ENCODE data around the gene CCL4.
A peak's percentile ranks its signal among the peaks of the same experiment; 100 is the strongest.
"Not testable (repeated sequence)": the region's sequence is repeated elsewhere in the genome, so short reads cannot be mapped to it uniquely, and the experiment has no call there.

The CCL4 gene

DNA sequence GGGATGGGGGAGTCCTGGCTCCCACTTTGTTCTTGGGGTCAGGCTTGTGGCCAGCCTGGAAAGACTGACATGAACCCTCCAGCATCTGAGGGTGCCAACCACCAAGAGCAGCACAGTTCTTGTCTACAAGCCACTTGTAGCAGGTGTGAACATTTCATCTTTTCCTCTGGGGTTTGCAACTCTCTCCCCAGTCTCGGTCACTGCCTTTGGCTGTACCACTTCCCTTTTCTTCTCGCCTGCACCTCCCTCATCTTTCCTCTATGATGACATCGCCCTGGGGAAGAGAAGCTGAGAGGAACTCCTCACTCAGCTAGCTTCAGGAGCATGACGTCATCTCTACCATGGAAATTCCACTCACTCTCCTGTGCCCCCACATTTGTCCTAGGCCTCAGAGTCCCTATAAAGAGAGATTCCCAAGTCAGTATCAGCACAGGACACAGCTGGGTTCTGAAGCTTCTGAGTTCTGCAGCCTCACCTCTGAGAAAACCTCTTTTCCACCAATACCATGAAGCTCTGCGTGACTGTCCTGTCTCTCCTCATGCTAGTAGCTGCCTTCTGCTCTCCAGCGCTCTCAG lies at the start of gene CCL4:
CCL4 (plus strand) TSS at position 427 of the 575 bp plus-strand sequence; CDS start at position 506, 79 bp downstream.
- peak; percentile 75 for DNase-seq

DNA sequence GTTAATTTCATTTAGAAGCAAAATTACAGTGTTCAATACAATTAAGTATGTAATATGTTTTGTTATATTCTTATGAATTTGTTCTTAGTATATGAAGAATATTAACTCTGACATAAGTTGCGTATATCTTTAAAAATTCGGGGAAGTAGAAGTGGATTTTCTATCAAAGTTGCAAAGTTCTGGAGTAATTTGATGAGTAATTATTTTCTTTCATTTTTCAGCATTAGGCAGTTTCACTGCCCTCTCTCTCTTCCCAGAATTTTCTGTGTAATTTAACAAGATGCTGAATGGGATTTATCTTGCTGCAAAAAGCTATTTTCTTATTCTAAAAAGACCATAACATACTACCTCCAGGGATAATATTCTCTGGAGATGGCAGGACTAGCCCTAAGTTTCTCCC lies 48.5 kb upstream of the CCL4 start:
- no peak for DNase-seq

DNA sequence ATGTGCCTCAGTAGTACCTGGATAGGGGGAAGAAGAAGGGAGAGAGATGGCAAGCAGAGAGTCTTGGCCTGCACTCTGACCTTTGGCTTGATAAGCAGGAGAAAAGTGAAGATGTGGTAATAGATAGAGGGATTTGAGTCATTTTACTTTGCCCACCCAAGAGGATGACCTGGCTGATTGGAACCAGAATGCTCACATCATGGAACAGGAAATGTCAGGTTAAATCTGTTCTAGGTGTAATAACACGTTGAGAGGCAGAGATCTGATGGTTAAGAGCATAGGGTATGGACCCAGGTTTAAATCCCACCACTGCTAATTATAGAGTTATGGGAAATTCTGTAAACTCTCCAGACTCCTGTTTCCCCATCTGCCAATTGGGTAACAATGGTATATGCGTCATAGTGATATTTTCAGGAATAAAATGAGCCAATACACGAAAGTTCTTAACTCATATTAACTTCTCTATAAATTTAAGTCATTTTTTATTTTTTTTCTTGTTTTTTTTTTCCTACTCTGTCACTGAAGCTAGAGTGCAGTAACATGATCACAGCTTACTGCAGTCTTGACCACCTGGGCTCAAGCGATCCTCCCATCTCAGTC lies 47.6 kb upstream of the CCL4 start:
- no peak for DNase-seq

DNA sequence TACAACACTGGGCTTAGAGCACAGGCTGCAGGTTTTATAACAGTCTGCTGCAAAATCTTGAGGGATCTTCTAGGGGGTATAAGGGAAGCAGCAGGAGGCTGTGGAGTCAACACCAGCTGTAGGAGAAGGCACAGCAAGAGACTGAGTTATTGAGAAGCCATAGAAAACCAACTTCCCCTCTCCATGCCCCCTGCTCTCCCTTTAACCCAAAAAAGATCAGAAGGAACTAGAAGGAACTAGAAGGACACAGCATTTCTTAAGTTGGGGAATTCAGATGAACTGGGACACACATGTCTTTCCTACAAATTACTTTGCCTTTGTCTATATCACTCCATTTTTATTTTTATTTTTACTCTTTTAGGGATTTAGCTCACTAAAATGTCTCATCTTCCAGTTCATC lies 45.7 kb upstream of the CCL4 start:
- DNase-seq = no peak

DNA sequence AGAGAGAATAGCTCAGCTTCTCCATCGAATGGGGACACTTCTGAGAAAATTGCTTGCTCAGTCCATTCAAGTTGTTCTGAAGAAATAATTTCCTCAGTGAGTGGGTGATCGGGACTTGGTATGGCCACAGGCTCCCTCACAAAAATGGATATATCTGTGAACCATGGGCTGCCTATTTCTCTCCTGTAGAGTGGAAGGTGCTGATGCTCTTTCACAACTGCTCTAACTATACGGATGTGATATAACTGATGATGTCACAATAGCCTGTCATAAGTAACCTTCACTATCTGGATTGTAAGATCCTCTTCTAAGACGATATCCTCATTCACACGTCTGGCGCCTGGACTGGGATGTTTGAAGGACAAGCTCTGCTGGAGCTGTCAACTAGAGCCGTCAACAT lies 44.2 kb upstream of the CCL4 start:
- no peak for DNase-seq

DNA sequence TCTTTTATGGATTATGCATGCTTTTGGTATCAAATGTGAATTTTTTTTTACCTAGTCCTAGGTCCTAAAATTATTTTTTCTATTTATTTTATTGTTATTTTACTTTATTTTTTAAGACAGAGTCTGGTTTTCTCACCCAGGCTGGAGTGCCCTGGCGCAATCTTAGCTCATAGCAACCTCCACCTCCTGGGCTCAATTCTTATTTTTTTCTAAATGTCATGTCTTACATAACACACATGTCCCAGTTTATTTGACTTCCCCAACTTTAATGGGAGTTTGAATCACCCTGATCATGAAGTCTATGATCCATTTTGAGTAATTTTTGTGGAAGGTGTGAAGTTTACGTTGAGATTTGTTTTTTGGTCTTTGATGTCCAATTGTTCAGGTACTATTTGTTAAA lies 42.8 kb upstream of the CCL4 start:
- DNase-seq = no peak

DNA sequence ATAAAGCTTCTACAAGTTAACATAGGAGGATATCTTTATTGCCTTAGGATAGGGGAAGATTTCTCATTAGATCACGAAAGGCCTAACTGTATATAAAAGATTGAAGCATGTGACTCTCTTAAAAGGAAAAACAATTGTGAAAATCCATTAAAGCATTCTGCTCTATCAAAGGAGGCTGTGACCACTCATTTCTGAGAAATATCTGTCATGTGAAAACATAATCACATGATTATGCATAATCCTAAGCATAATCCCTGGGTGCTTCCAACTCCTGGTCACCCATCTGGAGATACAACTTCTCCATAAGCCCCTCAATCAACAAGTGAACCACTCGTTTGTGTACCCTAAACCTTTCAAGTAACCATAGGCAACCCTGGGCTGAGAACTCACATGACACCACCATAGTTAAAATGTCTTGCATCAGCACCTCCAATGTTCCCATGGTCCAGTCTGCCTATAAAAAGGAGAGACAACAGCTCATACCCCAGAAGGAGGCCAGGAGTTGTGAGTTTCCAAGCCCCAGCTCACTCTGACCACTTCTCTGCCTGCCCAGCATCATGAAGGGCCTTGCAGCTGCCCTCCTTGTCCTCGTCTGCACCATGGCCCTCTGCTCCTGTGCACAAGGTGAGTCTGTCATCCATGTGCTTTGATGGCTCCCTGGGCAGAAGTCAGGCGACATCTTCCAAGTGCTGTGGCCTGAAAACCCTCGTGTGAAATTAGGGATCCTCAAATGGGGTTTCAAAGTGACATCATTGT lies 39.7 kb upstream of the CCL4 start, which contains the start of gene CCL18:
CCL18 (plus strand) TSS at position 487 of the 756 bp plus-strand sequence; CDS start at position 558, 71 bp downstream.
- no peak for DNase-seq

DNA sequence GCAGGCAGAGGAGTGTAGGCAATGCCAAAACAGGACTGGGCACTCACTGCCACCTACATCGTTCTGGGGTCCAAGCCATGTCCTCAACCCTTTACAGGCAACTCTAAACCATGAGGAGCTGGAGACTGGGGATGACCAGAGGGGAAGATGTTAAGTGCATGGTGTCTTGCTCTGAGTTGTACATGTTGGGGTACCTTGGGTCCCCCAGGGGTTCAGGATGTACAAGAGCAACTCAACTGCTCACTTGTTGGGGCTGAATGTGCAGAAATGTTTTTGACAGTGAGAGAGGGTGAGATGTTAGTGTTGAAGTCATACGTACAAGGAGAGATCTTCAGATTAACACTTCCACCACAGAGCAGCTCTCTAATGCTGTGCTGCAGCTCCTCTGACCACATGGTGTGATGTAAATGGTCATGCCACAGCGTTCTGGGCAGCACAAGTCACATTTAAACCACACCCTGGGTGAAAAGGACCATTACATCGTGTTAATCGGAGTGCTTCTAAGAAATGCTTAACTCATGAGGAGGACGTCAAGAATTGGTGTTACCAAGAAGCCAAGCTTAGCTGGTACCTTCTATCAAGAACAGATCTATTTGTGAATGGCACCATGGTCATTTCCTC lies 37.2 kb upstream of the CCL4 start:
- peak; percentile 65 for DNase-seq

DNA sequence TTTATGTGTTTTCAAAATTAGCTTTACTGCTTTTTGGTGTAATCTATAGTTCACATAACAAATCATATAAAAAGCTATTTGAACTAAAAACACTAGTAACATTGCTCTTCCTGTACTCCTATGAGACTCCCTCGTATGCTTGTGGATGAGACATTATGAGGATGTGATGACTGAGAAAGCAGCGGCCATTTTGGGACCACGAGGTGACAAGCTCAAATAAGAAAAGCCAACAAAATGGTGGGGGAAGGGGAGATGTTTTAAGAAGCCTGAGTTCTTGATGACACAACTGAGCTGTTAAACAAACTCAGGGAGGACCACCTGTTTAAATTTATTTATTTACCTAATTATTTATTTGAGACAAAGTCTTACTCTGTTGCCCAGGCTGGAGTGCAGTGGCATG lies 35.1 kb upstream of the CCL4 start:
- no peak for DNase-seq

DNA sequence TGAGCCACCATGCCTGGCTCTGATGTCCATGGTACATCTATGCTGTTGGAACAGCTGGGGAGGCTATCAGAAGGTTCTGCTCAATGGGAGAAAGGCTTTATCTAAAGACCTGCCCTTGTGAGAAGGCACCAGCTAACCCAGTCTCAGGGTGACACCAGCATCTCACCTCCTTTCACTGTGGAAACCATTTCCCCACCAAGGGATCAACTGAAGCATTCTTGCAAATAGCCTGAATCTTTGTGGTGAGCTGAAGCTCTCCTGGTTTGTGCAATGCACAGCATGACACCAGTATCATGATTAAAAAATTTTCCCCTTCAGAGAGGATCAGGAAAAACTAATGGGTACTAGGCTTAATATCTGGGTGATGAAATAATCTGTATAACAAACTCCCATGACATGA lies 34.5 kb upstream of the CCL4 start:
- DNase-seq = no peak

DNA sequence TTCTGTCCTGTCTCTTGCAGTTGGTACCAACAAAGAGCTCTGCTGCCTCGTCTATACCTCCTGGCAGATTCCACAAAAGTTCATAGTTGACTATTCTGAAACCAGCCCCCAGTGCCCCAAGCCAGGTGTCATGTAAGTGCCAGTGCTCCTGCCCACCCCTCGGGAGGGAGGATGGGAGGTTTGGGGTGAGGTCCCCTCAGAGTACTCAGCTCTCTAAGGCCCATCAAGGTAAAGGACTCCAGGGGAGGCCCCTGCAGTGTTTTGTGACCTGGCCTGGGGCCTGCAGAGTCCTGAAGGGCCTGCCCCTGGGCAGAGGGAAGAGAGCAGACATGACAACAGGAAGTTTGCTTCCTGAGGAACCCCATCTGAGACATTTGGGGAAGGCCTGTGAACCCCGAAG lies 33.2 kb upstream of the CCL4 start:
- no peak for DNase-seq

DNA sequence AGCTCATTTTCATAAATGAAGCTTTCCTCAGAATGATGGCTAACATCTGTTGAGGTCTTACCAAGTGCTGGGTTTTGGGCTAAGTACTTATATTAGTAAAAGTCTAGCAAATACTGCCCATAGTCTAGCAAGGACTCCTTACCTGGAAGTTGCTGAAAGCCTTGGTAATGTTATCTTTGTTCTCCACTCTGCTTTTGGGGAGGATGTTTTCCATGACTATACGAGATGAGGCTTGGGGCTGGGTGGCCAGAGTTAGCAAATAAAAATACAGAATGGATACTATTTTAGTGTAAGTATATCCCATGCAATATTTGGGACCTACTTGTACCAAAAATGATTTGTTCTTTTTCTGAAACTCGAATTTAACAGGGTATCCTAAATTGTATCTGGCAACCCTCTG lies 31.9 kb upstream of the CCL4 start:
- no peak for DNase-seq

DNA sequence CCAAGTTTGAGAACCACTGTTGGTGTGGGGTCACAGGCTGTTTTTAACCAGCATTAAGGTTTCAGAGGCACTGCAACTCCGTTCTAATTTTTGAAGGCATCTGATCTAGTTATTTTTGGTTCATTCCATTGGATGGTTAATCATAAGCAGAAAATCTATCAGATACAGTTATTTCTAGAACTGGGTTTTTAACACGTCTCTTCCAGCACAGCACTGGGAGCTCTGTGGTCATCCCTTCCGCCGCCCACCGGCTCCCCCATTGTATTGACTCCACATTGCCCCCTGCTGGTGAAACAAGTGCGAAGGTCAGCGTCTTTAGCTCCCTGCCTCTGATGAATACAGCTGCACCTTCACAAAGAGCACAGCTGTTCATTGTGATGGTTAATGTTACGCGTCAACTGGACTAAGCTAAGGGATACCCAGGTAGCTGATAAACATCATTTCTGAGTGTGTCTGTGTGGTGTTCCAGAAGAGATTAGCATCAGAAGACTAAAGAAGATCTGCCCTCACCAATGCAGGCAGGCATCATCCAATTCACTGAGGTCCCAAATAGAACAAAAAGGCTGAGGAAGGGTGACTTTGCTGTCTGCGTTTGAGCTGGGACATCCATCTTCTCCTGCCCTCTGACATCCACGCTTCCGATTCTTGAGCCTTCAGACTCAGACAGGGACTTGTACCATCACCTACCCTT lies 31.1 kb upstream of the CCL4 start:
- DNase-seq = peak; percentile 91

DNA sequence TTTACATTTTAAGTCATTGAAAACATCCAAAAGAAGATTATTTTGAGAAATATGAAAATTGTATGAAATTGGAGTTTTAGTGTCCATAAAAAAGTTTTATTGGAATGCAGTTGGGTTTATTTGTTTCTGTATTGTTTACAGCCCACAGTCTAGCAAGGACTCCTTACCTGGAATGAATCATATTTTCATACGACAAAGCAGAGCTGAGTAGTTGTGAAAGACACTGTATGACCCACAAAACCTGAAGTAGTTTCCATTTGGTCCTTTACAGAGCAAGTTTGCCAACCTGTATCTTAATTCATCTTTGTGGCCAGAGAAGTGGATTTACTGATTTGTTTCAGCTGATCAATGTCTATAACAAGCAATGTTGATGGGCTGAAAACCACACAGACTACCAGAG lies 29.3 kb upstream of the CCL4 start:
- DNase-seq = no peak

DNA sequence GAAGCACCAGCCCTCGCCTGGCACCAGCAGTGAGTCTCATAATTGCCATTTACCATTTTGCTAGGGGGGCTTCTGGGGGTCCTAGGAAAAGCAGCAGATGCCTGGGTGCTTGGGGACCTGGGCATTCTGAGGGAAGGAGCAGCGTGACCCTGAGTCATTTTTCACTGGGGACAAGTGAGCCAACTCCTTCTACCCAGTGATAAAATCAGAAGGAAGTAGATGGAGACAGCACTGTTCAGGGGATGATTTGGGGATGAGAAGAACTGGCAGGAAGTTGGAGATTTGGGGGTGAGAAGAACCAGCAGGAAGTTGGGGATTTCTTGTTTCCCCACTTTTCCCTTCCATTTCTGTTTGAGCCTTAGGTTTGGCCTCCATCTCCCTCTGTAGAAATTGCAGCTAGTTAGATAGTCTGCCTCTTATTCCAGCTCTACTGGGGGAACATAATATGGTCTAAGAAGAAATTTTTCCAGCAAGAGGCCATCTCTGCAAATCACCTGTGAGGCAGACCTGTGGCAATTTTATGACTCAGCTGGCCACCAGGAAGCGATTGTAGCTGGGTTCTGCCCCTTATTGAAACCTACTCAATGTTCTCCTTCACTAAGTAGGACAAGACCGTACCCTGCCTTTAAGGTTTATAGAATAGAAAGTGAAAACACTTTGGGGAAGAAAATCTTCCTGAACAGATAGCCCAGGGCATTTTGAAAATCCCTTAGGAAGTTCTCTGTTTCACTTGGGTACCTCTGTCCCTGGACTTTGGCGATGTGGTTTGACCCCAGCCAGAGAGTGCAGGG lies 21.8 kb upstream of the CCL4 start:
- DNase-seq = not testable (repeated sequence)

DNA sequence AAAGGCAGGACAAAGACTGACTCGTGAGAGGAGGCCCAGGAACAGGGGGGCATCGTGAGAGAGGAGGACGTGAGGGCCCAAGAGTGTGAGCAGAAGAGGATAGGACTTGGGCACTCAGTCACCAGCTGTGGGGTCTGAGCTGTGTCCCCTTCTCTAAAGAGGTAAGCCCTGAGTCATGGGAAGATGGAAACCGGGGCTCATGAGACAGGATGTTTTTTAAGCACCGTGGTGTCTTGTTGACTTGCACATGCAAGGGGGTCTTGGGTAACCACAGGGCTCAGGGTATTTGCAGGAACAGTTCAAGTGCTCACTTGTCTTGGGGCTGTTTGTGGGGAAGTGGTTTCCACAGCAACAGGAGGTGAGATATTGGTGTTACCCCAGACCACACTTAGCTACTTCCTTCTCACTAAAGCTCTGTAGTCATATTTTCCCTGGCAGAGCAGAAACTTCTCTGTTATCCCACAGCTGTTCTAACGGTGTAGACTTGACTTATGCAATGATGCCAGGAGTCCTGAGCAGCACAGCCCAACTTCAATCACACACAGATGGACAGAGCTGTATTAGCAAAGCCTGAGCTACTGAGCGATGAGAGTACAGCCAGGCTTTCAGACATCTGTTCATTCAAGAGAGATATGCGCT lies 21.0 kb upstream of the CCL4 start:
- DNase-seq = peak; percentile 78

DNA sequence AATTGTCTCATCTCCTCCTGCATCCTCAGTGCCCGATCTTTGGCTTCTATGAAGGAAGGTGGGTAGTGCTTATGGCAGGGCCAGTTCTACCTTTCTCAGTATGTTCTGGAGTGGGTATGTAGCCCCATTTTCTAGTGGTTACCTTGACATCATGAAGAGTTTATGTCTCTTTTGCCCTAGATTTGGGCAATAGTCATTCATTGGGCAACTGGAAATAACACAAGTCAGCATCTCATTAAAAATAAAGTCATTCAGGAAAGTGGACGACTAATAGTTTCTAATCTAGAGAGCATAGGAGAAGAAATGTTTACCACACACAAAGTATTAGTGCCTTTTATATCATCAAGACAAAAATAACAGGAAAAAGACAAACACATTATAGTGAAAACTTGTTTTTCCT lies 19.9 kb upstream of the CCL4 start:
- not testable (repeated sequence) for DNase-seq

DNA sequence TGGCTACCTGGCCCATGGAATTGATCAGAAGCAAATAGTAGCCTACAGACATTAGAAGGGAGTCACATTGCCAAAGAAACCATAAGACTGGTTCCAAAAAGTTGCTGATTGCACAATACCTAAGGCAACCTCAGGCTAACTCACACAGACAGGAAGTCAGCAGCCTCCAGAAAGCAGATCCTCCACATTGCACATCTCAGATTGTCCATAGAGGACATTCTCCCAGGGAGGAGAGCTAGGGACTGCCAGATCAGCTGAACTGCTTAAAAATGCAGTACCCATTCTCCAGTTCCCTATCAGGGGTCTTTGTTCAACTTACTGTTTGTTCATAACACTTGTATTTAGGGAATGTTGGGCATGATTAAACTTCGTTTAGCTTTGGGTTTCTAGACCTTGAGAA lies 17.9 kb upstream of the CCL4 start:
- no peak for DNase-seq

DNA sequence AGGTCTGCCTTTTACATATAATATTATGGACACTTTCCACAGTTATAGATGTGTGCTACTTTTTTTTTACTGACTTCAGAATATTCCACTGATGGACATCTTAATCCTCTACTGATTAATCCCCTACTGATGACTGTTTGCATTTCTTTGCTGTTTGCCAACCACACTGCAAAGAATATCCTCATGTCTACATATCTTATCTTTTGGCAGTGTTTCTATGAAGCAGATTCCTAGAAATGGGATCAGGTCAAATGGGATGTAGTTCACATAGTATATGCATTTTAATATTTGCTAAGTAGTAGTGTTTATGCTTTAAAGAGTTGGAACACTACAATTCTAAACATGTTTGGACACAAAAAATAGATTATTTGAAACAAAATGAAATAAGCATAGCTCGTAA lies 16.8 kb upstream of the CCL4 start:
- no peak for DNase-seq

DNA sequence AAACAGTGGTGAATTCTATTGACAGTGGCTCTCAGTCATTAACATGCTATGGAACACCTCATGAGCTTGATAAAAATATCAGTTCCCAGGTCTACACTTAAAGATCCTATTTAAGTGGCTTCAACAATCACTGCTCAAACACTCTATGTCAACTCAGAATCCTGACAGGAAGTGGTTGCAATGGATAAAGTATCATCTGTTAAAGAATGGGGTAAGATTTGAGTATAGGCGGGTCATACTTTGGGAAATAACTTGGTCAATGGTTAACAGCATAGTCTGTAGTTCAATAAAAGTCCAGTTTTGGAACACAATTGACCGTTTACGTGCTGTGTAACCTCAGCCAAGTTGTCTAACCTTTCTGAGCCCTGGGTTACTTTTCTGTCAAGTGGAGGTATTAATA lies 16.2 kb upstream of the CCL4 start:
- not testable (repeated sequence) for DNase-seq

DNA sequence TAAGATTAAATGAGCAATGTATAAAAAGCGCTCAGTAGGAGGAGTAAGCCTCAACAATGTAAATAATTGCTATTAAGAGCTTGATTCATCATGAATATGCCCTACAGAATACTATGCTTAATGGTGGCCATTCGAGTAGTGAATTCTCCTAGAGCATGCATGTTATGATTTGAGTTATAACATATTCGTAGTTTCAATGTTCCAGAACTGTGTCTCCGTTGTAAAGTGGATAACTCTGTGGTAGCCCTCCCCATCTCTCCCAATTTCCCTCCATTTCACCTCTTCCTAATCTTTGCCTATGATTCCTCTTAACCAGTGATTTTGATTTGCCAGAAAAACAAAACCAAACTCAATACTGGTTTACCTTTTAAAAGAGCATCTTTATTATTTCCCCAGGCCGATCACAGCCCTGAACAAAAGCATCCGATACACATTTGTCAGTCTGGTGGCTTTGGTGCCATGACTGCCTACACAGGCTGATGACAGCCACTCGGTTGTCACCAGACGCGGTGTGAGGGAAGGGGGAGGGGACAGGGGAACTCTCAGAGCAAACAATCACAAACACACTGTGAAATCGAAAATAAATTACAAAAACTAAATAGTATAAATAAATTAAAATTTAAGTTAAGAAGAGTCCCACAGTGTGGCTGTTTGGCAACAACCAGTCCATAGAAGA lies 15.6 kb upstream of the CCL4 start:
- DNase-seq = not testable (repeated sequence)
